ENCODE measurements around the gene CPA5. TPM values are rescaled to one million over a fixed set of nuclear protein-coding genes. Genes with fewer than 3 reads are reported as not detected.

The CPA5 gene
- total RNA-seq, 1 experiment from 2014 or later: not detected

DNA sequence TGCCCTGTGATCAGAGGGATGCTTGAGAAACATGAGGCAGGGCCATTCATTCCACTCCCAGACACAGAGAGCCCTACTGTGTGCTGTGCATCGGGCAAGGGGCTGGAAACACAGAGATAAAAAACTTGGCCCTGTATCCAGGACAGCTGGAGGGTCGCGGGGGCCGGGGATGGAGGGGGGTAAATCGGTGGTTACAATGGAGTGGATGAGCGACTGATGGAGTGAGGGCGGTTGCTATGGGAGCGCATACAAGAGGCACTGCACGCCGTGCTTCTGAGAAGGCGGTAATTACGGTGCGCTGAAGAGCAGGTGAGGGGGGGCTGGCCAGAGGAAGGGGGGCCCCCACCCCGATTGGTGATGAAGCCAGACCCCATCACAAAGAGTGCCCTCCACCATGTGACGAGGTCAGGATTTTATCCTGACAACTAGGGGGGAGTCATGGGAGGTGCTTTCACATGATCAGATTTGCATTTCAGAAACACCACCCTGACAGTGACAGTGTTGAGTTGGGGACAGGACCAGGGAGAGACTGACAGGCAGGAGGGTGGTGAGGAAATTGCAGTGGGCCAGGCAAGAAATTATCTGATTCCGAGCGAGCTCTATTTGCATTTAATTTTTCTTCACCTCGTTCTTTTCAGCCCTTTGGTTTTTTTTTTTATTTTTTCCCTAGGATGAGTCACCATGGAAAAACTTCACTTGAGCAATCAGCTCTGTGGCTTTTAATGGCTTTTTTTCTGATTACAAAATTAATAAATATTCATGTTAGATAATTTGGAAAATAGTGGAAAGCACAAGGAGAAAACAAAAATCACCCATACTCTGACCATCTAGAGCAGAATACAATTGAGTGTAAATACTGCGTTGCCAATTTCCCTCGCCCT, 7.8 kb downstream of the CPA5 start:
- no peaks in the 10 kb centered on the region for H3K9me3 Mint-ChIP-seq (ENCODE audit: low read depth, unreplicated experiment)
- CTCF ChIA-PET: interaction anchor here (0.7 kb wide), 1 partner anchor 16 kb away, joined by 6 read pairs; no protein-coding TSS in a partner anchor
- H3K4me3 Mint-ChIP-seq (ENCODE audit: low read depth, unreplicated experiment): peak overlapping the region; percentile 20
- TF ChIP-seq, protein P1, sequence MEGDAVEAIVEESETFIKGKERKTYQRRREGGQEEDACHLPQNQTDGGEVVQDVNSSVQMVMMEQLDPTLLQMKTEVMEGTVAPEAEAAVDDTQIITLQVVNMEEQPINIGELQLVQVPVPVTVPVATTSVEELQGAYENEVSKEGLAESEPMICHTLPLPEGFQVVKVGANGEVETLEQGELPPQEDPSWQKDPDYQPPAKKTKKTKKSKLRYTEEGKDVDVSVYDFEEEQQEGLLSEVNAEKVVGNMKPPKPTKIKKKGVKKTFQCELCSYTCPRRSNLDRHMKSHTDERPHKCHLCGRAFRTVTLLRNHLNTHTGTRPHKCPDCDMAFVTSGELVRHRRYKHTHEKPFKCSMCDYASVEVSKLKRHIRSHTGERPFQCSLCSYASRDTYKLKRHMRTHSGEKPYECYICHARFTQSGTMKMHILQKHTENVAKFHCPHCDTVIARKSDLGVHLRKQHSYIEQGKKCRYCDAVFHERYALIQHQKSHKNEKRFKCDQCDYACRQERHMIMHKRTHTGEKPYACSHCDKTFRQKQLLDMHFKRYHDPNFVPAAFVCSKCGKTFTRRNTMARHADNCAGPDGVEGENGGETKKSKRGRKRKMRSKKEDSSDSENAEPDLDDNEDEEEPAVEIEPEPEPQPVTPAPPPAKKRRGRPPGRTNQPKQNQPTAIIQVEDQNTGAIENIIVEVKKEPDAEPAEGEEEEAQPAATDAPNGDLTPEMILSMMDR (IDR thresholded peaks at IDR 0.05; ENCODE audit: unreplicated experiment): no peak
- intact Hi-C loops (cut with micrococcal nuclease; ENCODE audit: unreplicated experiment): no loop called here
- no peak for DNase-seq
- peaks cover 6% of the 10 kb centered on the region for H3K36me3 Mint-ChIP-seq (ENCODE audit: insufficient read depth, unreplicated experiment)
- peaks cover 49% of the 10 kb centered on the region for H3K4me1 Mint-ChIP-seq (ENCODE audit: low read depth, unreplicated experiment)
- peaks cover 22% of the 10 kb centered on the region for H3K27me3 Mint-ChIP-seq (ENCODE audit: unreplicated experiment)
- H3K27ac Mint-ChIP-seq (ENCODE audit: unreplicated experiment): peak overlapping the region; percentile 5
- no TSS peak for BruUV-seq (replicated peaks)

DNA sequence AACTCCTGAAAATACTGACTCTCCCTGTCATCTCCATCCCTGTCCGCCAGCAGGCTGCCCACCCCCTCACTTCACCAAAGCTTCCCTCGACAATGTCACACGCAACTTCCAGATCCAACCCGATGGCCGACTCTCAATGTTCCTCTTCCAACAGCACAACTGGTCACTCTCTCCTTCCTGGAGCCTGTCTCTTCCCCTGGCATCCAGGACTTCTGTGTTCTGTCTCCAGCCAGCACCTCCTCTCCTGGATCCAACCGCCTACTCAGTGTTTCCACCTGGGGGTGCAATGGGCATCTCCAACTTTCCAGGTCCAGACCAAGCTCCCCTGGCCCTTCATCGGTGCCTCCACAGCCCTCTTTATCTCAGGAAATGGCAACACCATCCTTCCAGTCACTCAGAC, 8.6 kb downstream of the CPA5 start:
- CTCF ChIA-PET: no interaction called here
- H3K9me3 Mint-ChIP-seq (ENCODE audit: low read depth, unreplicated experiment): no peaks in the 10 kb centered on the region
- peaks cover 51% of the 10 kb centered on the region for H3K4me1 Mint-ChIP-seq (ENCODE audit: low read depth, unreplicated experiment)
- peak overlapping the region; percentile 5 for H3K27ac Mint-ChIP-seq (ENCODE audit: unreplicated experiment)
- intact Hi-C loops (cut with micrococcal nuclease; ENCODE audit: unreplicated experiment): no loop called here
- H3K27me3 Mint-ChIP-seq (ENCODE audit: unreplicated experiment): peaks cover 22% of the 10 kb centered on the region
- no peak overlapping the region for H3K4me3 Mint-ChIP-seq (ENCODE audit: low read depth, unreplicated experiment)
- DNase-seq: no peak
- H3K36me3 Mint-ChIP-seq (ENCODE audit: insufficient read depth, unreplicated experiment): peaks cover 6% of the 10 kb centered on the region
- TF ChIP-seq, protein P1 (IDR thresholded peaks at IDR 0.05; ENCODE audit: unreplicated experiment): no peak
- no TSS peak for BruUV-seq (replicated peaks)

DNA sequence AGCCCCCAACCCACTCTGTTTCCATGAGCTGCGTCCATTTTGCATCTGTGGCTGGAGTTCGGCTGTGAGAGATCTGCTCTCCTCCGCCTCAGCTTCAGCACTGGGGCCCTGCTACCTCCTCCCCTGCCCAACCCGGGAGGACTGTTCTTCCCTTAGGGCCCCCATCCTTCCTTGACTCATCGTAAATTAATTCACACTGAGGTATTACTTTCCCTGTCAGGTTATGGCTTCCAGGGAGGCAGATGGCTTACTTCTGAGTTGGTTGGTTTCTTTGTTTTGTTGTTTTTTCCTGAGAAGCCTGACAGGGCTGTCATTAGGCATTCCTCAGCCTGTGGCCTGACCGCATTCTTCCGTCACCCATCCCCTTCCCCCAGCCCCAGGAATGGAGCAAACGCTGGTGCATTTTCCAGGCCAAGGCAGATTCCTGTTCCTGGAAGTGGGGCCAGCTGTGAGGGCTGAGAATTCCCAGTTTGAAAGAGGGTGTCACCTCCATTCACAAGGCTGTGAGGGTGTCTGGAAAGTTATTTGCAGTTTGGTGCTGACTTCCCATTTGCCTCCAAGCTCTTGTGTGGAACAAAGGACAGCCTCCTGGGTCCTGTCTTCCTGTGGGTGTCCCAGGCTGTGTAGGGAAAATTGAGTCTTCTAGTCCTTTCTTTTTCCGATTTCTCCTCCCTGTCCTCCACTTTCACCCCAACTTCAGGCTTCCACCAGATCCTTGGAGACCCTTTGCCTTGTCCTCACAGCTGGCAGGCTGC, 11.7 kb downstream of the CPA5 start:
- TF ChIP-seq, protein P1 (IDR thresholded peaks at IDR 0.05; ENCODE audit: unreplicated experiment): no peak
- peaks cover 6% of the 10 kb centered on the region for H3K36me3 Mint-ChIP-seq (ENCODE audit: insufficient read depth, unreplicated experiment)
- H3K4me1 Mint-ChIP-seq (ENCODE audit: low read depth, unreplicated experiment): peaks cover 51% of the 10 kb centered on the region
- peak; percentile 76 for DNase-seq
- intact Hi-C loops (cut with micrococcal nuclease; ENCODE audit: unreplicated experiment): no loop called here
- H3K27me3 Mint-ChIP-seq (ENCODE audit: unreplicated experiment): peaks cover 8% of the 10 kb centered on the region
- peak overlapping the region; percentile 43 for H3K27ac Mint-ChIP-seq (ENCODE audit: unreplicated experiment)
- CTCF ChIA-PET: interaction anchor here (0.6 kb wide), 1 partner anchor 885 kb away, joined by 4 read pairs; no protein-coding TSS in a partner anchor
- BruUV-seq (replicated peaks): no TSS peak
- H3K9me3 Mint-ChIP-seq (ENCODE audit: low read depth, unreplicated experiment): peaks cover 7% of the 10 kb centered on the region
- H3K4me3 Mint-ChIP-seq (ENCODE audit: low read depth, unreplicated experiment): no peak overlapping the region

DNA sequence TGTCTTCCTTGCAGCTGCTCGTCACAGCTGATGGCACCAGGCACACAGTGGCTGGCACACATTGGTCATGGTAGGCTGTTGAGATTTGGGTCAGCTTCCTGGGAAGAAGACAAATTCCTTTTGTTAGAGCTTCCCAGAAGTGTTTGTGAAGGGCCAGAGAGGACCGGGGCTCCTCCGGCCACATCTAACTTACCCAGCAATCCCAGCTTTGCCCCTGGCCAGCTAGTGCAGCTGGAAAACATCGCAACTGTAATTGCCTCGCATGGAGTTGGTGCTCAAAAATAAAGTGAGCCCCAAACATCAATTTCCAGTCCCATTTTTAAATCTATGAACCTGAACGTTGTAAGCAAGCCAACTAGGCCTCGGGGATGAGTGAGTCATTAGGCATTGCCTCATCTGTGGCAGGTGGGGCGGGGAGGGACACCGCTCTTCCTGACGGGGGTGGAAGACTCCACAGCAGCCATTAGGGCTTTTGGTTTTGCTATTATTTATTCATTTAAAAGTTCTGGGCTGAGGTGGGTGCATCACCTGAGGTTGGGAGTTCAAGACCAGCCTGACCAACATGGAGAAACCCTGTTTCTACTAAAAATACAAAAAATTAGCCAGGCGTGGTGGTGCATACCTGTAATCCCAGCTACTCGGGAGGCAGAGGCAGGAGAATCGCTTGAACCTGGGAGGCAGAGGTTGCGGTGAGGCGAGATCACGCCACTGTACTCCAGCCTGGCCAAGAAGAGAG, 12.4 kb downstream of the CPA5 start:
- TF ChIP-seq, protein P1 (IDR thresholded peaks at IDR 0.05; ENCODE audit: unreplicated experiment): no peak
- Mint-ChIP-seq H3K4me1 (ENCODE audit: low read depth, unreplicated experiment) (peaks cover 43% of the 10 kb centered on the region), H3K36me3 (ENCODE audit: insufficient read depth, unreplicated experiment) (peaks cover 6% of the 10 kb centered on the region), H3K4me3 (ENCODE audit: low read depth, unreplicated experiment) (peak overlapping the region; percentile 12), H3K9me3 (ENCODE audit: low read depth, unreplicated experiment) (peaks cover 7% of the 10 kb centered on the region), H3K27ac (ENCODE audit: unreplicated experiment) (peak overlapping the region; percentile 43), H3K27me3 (ENCODE audit: unreplicated experiment) (peaks cover under 1% of the 10 kb centered on the region)
- peak; percentile 76 for DNase-seq
- intact Hi-C loops (cut with micrococcal nuclease; ENCODE audit: unreplicated experiment): no loop called here
- CTCF ChIA-PET: interaction anchor here (0.6 to 1.1 kb wide), 3 partner anchors 56 to 884 kb away, joined by 4 to 5 read pairs (median 4); no protein-coding TSS in a partner anchor
- BruUV-seq (replicated peaks): no TSS peak

Data from Calu3 (cell line).